Upper lobe of left lung (tissue), 4 donors: Measurements from ENCODE around the gene TBX18.

Experiments
- EP300 ChIP-seq, 4 donors: sonication (generic); formaldehyde crosslinking; IDR thresholded peaks; one replicate each; pipeline ENCODE4 v1.5.1; 2017; ENCODE audit warnings: antibody characterized with exemption in 4 of 4, control low read depth in 2 of 4
- POLR2A ChIP-seq, 4 donors: fragments of 450-650 bp; IDR thresholded peaks; one replicate each; pipeline ENCODE4 v1.5.1; 2016 to 2017; ENCODE audit warnings: antibody characterized with exemption in 4 of 4, mild to moderate bottlenecking in 2 of 4
- TF ChIP-seq, protein P1 (sequence below), 6 experiments: fragments of 450-650 bp in 4 of 6; fragments of 200-600 bp in 2 of 6; sonication (generic) in 2 of 6; IDR thresholded peaks; one replicate each; pipeline ENCODE4 v1.5.1; 2016 to 2019; ENCODE audit warnings: antibody characterized with exemption in 6 of 6

GRCh38 chr6:84776392-84776791, 12.0 kb upstream of the TBX18 start:
- TF ChIP-seq EP300 (IDR thresholded peaks at IDR 0.05) (no peak), POLR2A (IDR thresholded peaks at IDR 0.05) (no peak)
- TF ChIP-seq, protein P1, sequence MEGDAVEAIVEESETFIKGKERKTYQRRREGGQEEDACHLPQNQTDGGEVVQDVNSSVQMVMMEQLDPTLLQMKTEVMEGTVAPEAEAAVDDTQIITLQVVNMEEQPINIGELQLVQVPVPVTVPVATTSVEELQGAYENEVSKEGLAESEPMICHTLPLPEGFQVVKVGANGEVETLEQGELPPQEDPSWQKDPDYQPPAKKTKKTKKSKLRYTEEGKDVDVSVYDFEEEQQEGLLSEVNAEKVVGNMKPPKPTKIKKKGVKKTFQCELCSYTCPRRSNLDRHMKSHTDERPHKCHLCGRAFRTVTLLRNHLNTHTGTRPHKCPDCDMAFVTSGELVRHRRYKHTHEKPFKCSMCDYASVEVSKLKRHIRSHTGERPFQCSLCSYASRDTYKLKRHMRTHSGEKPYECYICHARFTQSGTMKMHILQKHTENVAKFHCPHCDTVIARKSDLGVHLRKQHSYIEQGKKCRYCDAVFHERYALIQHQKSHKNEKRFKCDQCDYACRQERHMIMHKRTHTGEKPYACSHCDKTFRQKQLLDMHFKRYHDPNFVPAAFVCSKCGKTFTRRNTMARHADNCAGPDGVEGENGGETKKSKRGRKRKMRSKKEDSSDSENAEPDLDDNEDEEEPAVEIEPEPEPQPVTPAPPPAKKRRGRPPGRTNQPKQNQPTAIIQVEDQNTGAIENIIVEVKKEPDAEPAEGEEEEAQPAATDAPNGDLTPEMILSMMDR (IDR thresholded peaks at IDR 0.05) = no peak
